K562 (cell line): Measurements from ENCODE around the gene SLC2A9. TPM values are rescaled to one million over a fixed set of nuclear protein-coding genes. Genes with fewer than 3 reads are reported as not detected.

Source experiments
- ATAC-seq: fragments of 200-7000 bp; cut with Tn5 transposase; 3 replicates; pipeline ENCODE4 v1.9.1; 2020; ENCODE audit warnings: moderate library complexity
- BruUV-seq: library from RNA; stranded (reverse); fragments of 400-500 nt; replicated peaks from 2 replicates; lab custom pipeline; 2021; lab: Mats Ljungman, UMichigan
- CTCF ChIA-PET: fragments of 300-600 bp; formaldehyde crosslinking; extraction: SDS; loops from one replicate; lab custom pipeline; 2021; ENCODE audit warnings: low intra/inter-chr PET ratio; lab: Yijun Ruan, JAX
- POLR2A ChIA-PET: fragments of 300-600, 350-650 bp; sonication (Branson Sonifier 250); formaldehyde crosslinking; extraction: SDS; loops from one replicate; lab custom pipeline; 2021; ENCODE audit warnings: antibody characterized with exemption, inconsistent platforms; lab: Yijun Ruan, JAX
- DNase-seq, 4 experiments: peaks; one replicate each; pipeline versions ENCODE4 v3.0.0 to v3.0.0-alpha.2; 2011 to 2018; ENCODE audit warnings: low spot score in 3 of 4, mixed read lengths in 3 of 4; ENCODE audit errors: extremely low read depth in 1 of 4
- FAIRE-seq: peaks from 2 replicates; lab custom pipeline; 2011; peaks lifted over from hg19 to GRCh38; lab: Jason Lieb, UNC
- H2AFZ ChIP-seq: 2 replicates; pipeline ENCODE4 v1.6.0; 2011; ENCODE audit warnings: low read depth, low read length, control low read depth, inconsistent platforms
- H3K27ac ChIP-seq: fragments of 200-600 bp; 3 replicates; pipeline ENCODE4 v1.8.0; 2011; ENCODE audit warnings: low read depth, mild to moderate bottlenecking, control low read depth, inconsistent platforms, low read length, moderate library complexity, mixed read lengths; ENCODE audit errors: extremely low read depth
- H3K27me3 ChIP-seq, 2 experiments: fragments of 300-600 bp in 1 of 2; 2 replicates in 1 of 2; 3 replicates in 1 of 2; pipeline versions ENCODE4 v1.6.0 to v1.8.0; 2011; ENCODE audit warnings: inconsistent platforms in 2 of 2, low read length in 2 of 2, mild to moderate bottlenecking in 1 of 2, mixed read lengths in 1 of 2, moderate library complexity in 1 of 2; ENCODE audit not compliant: control insufficient read depth in 2 of 2, insufficient read depth in 2 of 2
- H3K36me3 ChIP-seq: fragments of 300-600 bp; 3 replicates; pipeline ENCODE4 v1.8.0; 2011; ENCODE audit warnings: mild to moderate bottlenecking, low read length, inconsistent platforms; ENCODE audit not compliant: control insufficient read depth, insufficient read depth
- H3K4me1 ChIP-seq, 2 experiments: fragments of 200-600 bp in 1 of 2; replicated peaks in 1 of 2; 2 replicates in 1 of 2; 3 replicates in 1 of 2; pipeline versions ENCODE4 v1.5.1 to v1.8.0; 2011; ENCODE audit warnings: inconsistent platforms in 2 of 2, low read length in 2 of 2, mild to moderate bottlenecking in 1 of 2, mixed read lengths in 1 of 2, moderate library complexity in 1 of 2; ENCODE audit not compliant: control insufficient read depth in 2 of 2, insufficient read depth in 2 of 2
- H3K4me2 ChIP-seq: 2 replicates; pipeline ENCODE4 v1.6.1; 2011; ENCODE audit warnings: low read length, control low read depth, inconsistent platforms, mixed read lengths; ENCODE audit not compliant: insufficient read depth
- H3K4me3 ChIP-seq: fragments of 200-600 bp; sonication (generic), shearing (Covaris generic); 2 replicates; pipeline ENCODE4 v1.5.1; 2016; ENCODE audit warnings: control low read depth, inconsistent platforms
- H3K79me2 ChIP-seq: fragments of 200-600 bp; 3 replicates; pipeline ENCODE4 v1.8.0; 2011; ENCODE audit warnings: low read length, inconsistent platforms; ENCODE audit not compliant: control insufficient read depth, insufficient read depth
- H3K9ac ChIP-seq, 2 experiments: 2 replicates each; pipeline versions ENCODE4 v1.6.0 to v1.6.1; 2011; ENCODE audit warnings: low read depth in 2 of 2, low read length in 2 of 2, control low read depth in 1 of 2, inconsistent platforms in 1 of 2, mild to moderate bottlenecking in 1 of 2, mixed read lengths in 1 of 2; ENCODE audit not compliant: insufficient read depth in 1 of 2
- H3K9me1 ChIP-seq: one replicate; pipeline ENCODE4 v1.6.0; 2011; ENCODE audit warnings: inconsistent platforms, mild to moderate bottlenecking, low read length, moderate library complexity; ENCODE audit not compliant: control insufficient read depth, insufficient read depth
- H3K9me3 ChIP-seq: replicated peaks from 2 replicates; pipeline ENCODE4 v1.5.1; 2011; ENCODE audit warnings: low read depth, low read length, inconsistent platforms; ENCODE audit not compliant: control insufficient read depth, insufficient read depth
- H4K20me1 ChIP-seq: replicated peaks from 2 replicates; pipeline ENCODE4 v1.6.1; 2011; ENCODE audit warnings: low read length, inconsistent platforms, mixed read lengths; ENCODE audit not compliant: control insufficient read depth, insufficient read depth
- L3MBTL2 ChIP-seq: fragments of 450-650 bp; IDR thresholded peaks from 2 replicates; pipeline ENCODE4 v1.6.1; 2016; ENCODE audit warnings: mild to moderate bottlenecking, moderate library complexity
- NRF1 ChIP-seq, 2 experiments: fragments of 450-650 bp; IDR thresholded peaks in 1 of 2; conservative IDR thresholded peaks in 1 of 2; 2 replicates each; pipeline ENCODE4 v1.6.1; 2014; ENCODE audit warnings: mild to moderate bottlenecking in 2 of 2
- POLR2AphosphoS5 ChIP-seq: IDR thresholded peaks from 2 replicates; pipeline ENCODE4 v1.6.1; 2011; ENCODE audit warnings: mild to moderate bottlenecking, low read depth, low read length, moderate library complexity; ENCODE audit not compliant: control insufficient read depth, insufficient read depth
- RAD21 ChIP-seq, 2 experiments: fragments of 250-450 bp in 1 of 2; fragments of 450-650 bp in 1 of 2; sonication (Bioruptor Pico) in 1 of 2; formaldehyde crosslinking in 1 of 2; IDR thresholded peaks in 1 of 2; conservative IDR thresholded peaks in 1 of 2; 2 replicates each; pipeline versions ENCODE4 v1.4.0 to v1.8.0; 2020 to 2022; ENCODE audit warnings: mild to moderate bottlenecking in 2 of 2, moderate library complexity in 1 of 2
- ZNF175 ChIP-seq: fragments of 200-800 bp; sonication (Bioruptor generic); IDR thresholded peaks from 2 replicates; pipeline ENCODE4 v1.6.1; 2016; ENCODE audit warnings: low read depth, mild to moderate bottlenecking, missing genetic modification characterization, missing compliant biosample characterization
- ZNF212 ChIP-seq: fragments of 450-650 bp; formaldehyde crosslinking; IDR thresholded peaks from 2 replicates; pipeline ENCODE4 v1.4.0; 2020; ENCODE audit warnings: mild to moderate bottlenecking
- WGBS: fragments of 100-300 bp; shearing (Covaris generic); methylation state at CpG from one replicate; pipeline ENCODE4 v1.1.6; 2016; ENCODE audit warnings: low coverage, mixed read lengths; ENCODE audit not compliant: insufficient coverage; ENCODE audit errors: missing lambda C conversion rate; 5-methylcytosine and 5-hydroxymethylcytosine counted together
- in situ Hi-C: fragments of 300-500 bp; cut with MboI; formaldehyde crosslinking; loops from 4 replicates; pipeline ENCODE4 v1.15.0; 2018; ENCODE audit warnings: inconsistent platforms, mixed read lengths
- intact Hi-C: fragments of 100-400 bp; cut with micrococcal nuclease; formaldehyde crosslinking; loops from 2 replicates; pipeline ENCODE4 v1.14.2; 2022
- polyA plus RNA-seq, 8 experiments: library from polyadenylated mRNA; depleted of rRNA in 4 of 8; stranded (reverse) in 5 of 8; unstranded in 3 of 8; fragments of >200 nt; fragmentation: Nextera tagmentation in 2 of 8; fragmentation: Illumina TruSeq in 1 of 8; extraction: Ambion mirVana in 2 of 8; extraction: Trizol in 1 of 8; gene quantifications; 2 replicates each; pipeline versions ENCODE4 v1.2.1 to v1.2.3, GENCODE V29; 2011 to 2014; ENCODE audit warnings: inconsistent platforms in 1 of 8, missing spikeins in 1 of 8
- total RNA-seq, 7 experiments: library from RNA; depleted of rRNA in 6 of 7; stranded (reverse); fragments of >200 nt in 6 of 7; fragmentation: Illumina TruSeq in 2 of 7; extraction: Trizol in 2 of 7; gene quantifications; 2 replicates each; pipeline versions ENCODE4 v1.2.1 to v1.2.3, GENCODE V29; 2011 to 2021; ENCODE audit warnings: low replicate concordance in 1 of 7
- TF ChIP-seq, protein P1 (sequence below), 3 experiments: IDR thresholded peaks in 2 of 3; conservative IDR thresholded peaks in 1 of 3; 2 replicates each; pipeline ENCODE4 v1.5.1; 2011 to 2012; ENCODE audit warnings: low read length in 3 of 3, mild to moderate bottlenecking in 3 of 3, control low read depth in 2 of 3, improper control_type of control experiment in 1 of 3, inconsistent platforms in 1 of 3, low read depth in 1 of 3, mixed read lengths in 1 of 3, moderate library complexity in 1 of 3; ENCODE audit not compliant: insufficient read depth in 2 of 3
- TF ChIP-seq, protein P2 (sequence below): sonication (generic); formaldehyde crosslinking; IDR thresholded peaks from 2 replicates; pipeline ENCODE4 v1.8.0; 2023; ENCODE audit warnings: mild to moderate bottlenecking, missing genetic modification reagents
- TF ChIP-seq, protein P3 (sequence below): fragments of 200-400 bp; formaldehyde crosslinking; IDR thresholded peaks from 2 replicates; pipeline ENCODE4 v1.6.1; 2017; ENCODE audit warnings: mild to moderate bottlenecking, low read depth, low read length, moderate library complexity
- TF ChIP-seq, protein P4 (sequence below): fragments of 450-650 bp; IDR thresholded peaks from 2 replicates; pipeline ENCODE4 v1.7.0; 2016; ENCODE audit warnings: borderline replicate concordance
- TF ChIP-seq, protein P5 (sequence below): sonication (generic); formaldehyde crosslinking; IDR thresholded peaks from 2 replicates; pipeline ENCODE4 v1.8.0; 2022; ENCODE audit warnings: mild to moderate bottlenecking, missing genetic modification reagents

Gene SLC2A9
- total and polyA plus RNA-seq, 9 of the 15 experiments (the other 6 are each of a cell fraction or from before 2014, with no cell fraction given): 0.15 to 1.9 (median 0.76) TPM

DNA sequence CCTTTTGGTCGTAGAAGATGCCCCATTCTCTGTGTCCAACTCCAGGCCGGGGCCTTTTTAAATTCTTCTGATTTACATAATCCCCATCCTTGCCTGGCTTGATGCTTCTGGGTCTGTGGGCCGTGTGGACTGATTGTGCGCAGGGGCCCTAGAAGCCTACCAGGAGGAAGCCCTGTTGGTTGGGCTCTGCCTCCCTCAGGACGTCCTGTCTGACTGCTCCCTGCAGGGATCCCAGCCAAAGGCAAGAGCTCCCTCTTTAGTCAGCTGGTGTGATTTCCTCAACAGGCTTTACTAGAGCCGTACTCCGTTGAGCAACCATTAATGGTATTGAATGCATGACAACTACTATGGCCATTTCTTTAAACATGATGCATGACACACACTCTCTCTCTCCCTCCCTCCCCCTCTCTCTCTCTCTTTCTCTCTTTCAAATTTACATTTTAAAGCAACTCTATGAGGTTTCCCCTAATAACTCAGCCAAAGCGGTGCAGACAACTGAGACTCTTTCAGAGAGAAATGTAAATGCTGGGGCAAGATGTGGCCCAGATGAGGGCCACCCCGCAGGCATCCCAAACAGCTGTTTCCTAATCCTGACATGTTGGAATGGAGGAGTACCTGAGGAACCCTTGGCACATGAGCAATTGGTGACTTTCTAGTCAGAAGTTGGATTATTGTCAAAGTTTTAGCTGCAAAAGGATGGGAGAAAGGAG lies 122.5 kb downstream of the SLC2A9 start:
- FAIRE-seq (peak; percentile 19), ATAC-seq (peak; percentile 90), DNase-seq (peak in 2 of 4 experiments; percentile 22 to 33)
- WGBS: 1% methylated on average over 9 of the region's 9 CpGs
- Histone ChIP-seq H3K27me3 (peaks cover 0 to 5% of the 10 kb centered on the region in 2 experiments; a peak in 1 of 5 replicates), H3K9ac (no peak overlapping the region), H3K4me1 (no peaks in the 10 kb centered on the region; a peak in 1 of 5 replicates), H4K20me1 (no peaks in the 10 kb centered on the region), H3K27ac (no peak overlapping the region), H2AFZ (no peak overlapping the region), H3K9me3 (no peaks in the 10 kb centered on the region), H3K79me2 (no peaks in the 10 kb centered on the region), H3K9me1 (no peaks in the 10 kb centered on the region), H3K4me3 (no peak overlapping the region), H3K4me2 (no peak overlapping the region), H3K36me3 (no peaks in the 10 kb centered on the region)
- BruUV-seq: no TSS peak
- POLR2A ChIA-PET: interaction anchor here (0.6 to 1.0 kb wide), 2 partner anchors 16 to 174 kb away, joined by 4 read pairs; no protein-coding TSS in a partner anchor
- CTCF ChIA-PET: interaction anchor here (1.0 kb wide), 1 partner anchor 116 kb away, joined by 4 read pairs; no protein-coding TSS in a partner anchor
- intact Hi-C loops: loop anchor here (1.0 to 10.0 kb wide), 3 partner anchors 119 to 194 kb away; no protein-coding TSS in a partner anchor
- in situ Hi-C loops: no loop called here
- peak; percentile 49 to 71 for TF ChIP-seq RAD21 (CRISPR knock-in tag; conservative IDR thresholded peaks at IDR 0.05 in 1 of 2, IDR thresholded peaks at IDR 0.05 in 1 of 2)
- no peak for TF ChIP-seq ZNF212
- TF ChIP-seq, protein P1, sequence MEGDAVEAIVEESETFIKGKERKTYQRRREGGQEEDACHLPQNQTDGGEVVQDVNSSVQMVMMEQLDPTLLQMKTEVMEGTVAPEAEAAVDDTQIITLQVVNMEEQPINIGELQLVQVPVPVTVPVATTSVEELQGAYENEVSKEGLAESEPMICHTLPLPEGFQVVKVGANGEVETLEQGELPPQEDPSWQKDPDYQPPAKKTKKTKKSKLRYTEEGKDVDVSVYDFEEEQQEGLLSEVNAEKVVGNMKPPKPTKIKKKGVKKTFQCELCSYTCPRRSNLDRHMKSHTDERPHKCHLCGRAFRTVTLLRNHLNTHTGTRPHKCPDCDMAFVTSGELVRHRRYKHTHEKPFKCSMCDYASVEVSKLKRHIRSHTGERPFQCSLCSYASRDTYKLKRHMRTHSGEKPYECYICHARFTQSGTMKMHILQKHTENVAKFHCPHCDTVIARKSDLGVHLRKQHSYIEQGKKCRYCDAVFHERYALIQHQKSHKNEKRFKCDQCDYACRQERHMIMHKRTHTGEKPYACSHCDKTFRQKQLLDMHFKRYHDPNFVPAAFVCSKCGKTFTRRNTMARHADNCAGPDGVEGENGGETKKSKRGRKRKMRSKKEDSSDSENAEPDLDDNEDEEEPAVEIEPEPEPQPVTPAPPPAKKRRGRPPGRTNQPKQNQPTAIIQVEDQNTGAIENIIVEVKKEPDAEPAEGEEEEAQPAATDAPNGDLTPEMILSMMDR (IDR thresholded peaks at IDR 0.05 in 2 of 3, conservative IDR thresholded peaks at IDR 0.05 in 1 of 3; ENCODE audit: insufficient read depth in 2 of 3, low read depth in 1 of 3, low read length in 3 of 3): peak; percentile 53 to 66 (median 66)
- TF ChIP-seq, protein P2, sequence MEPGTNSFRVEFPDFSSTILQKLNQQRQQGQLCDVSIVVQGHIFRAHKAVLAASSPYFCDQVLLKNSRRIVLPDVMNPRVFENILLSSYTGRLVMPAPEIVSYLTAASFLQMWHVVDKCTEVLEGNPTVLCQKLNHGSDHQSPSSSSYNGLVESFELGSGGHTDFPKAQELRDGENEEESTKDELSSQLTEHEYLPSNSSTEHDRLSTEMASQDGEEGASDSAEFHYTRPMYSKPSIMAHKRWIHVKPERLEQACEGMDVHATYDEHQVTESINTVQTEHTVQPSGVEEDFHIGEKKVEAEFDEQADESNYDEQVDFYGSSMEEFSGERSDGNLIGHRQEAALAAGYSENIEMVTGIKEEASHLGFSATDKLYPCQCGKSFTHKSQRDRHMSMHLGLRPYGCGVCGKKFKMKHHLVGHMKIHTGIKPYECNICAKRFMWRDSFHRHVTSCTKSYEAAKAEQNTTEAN (CRISPR knock-in tag): no peak
- TF ChIP-seq, protein P3, sequence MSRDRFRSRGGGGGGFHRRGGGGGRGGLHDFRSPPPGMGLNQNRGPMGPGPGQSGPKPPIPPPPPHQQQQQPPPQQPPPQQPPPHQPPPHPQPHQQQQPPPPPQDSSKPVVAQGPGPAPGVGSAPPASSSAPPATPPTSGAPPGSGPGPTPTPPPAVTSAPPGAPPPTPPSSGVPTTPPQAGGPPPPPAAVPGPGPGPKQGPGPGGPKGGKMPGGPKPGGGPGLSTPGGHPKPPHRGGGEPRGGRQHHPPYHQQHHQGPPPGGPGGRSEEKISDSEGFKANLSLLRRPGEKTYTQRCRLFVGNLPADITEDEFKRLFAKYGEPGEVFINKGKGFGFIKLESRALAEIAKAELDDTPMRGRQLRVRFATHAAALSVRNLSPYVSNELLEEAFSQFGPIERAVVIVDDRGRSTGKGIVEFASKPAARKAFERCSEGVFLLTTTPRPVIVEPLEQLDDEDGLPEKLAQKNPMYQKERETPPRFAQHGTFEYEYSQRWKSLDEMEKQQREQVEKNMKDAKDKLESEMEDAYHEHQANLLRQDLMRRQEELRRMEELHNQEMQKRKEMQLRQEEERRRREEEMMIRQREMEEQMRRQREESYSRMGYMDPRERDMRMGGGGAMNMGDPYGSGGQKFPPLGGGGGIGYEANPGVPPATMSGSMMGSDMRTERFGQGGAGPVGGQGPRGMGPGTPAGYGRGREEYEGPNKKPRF: no peak
- TF ChIP-seq POLR2AphosphoS5: no peak
- no peak for TF ChIP-seq L3MBTL2
- TF ChIP-seq, protein P4, sequence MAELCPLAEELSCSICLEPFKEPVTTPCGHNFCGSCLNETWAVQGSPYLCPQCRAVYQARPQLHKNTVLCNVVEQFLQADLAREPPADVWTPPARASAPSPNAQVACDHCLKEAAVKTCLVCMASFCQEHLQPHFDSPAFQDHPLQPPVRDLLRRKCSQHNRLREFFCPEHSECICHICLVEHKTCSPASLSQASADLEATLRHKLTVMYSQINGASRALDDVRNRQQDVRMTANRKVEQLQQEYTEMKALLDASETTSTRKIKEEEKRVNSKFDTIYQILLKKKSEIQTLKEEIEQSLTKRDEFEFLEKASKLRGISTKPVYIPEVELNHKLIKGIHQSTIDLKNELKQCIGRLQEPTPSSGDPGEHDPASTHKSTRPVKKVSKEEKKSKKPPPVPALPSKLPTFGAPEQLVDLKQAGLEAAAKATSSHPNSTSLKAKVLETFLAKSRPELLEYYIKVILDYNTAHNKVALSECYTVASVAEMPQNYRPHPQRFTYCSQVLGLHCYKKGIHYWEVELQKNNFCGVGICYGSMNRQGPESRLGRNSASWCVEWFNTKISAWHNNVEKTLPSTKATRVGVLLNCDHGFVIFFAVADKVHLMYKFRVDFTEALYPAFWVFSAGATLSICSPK: no peak
- TF ChIP-seq ZNF175 (CRISPR knock-in tag): no peak
- TF ChIP-seq NRF1 (conservative IDR thresholded peaks at IDR 0.05 in 1 of 2, IDR thresholded peaks at IDR 0.05 in 1 of 2): 0 out of 4 replicates have a peak, but pooled peaks of 1 of the 2 experiments have one; percentile 23
- TF ChIP-seq, protein P5, sequence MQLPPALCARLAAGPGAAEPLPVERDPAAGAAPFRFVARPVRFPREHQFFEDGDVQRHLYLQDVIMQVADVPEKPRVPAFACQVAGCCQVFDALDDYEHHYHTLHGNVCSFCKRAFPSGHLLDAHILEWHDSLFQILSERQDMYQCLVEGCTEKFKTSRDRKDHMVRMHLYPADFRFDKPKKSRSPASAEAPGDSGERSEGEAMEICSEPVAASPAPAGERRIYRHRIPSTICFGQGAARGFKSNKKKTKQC: no peak
